ENCODE measurements around the gene SCUBE1. TPM values are rescaled to one million over a fixed set of nuclear protein-coding genes. Genes with fewer than 3 reads are reported as not detected.

The SCUBE1 gene
- total and polyA plus RNA-seq, 2 experiments from 2014 or later = 0.81 to 3.2 TPM

GRCh38 chr22:43183496-43184277 lies 159.5 kb downstream of the SCUBE1 start:
- H3K4me1 Mint-ChIP-seq = peaks cover 17% of the 10 kb centered on the region
- Histone ChIP-seq H3K36me3 (ENCODE audit: insufficient read depth) (no peaks in the 10 kb centered on the region; the same call in 1 of the 2 replicates), H4K20me1 (replicated peaks; ENCODE audit: insufficient read depth) (peaks cover 12% of the 10 kb centered on the region), H3K27ac (ENCODE audit: low read depth) (no peak overlapping the region), H3F3A (replicated peaks; ENCODE audit: low read depth) (peaks cover 6% of the 10 kb centered on the region), H3K4me1 (ENCODE audit: insufficient read depth) (peaks cover 4% of the 10 kb centered on the region; the same call in 1 of the 2 replicates), H3K79me2 (replicated peaks; ENCODE audit: insufficient read depth) (peaks cover 33% of the 10 kb centered on the region), H3K4me3 (no peak overlapping the region), H3K9me2 (ENCODE audit: insufficient read depth) (no peaks in the 10 kb centered on the region), H2AFZ (no peak overlapping the region), H3K4me2 (no peak overlapping the region), H3K27me3 (ENCODE audit: insufficient read depth) (no peaks in the 10 kb centered on the region)
- ATAC-seq (no peak), DNase-seq (ENCODE audit: low spot score) (no peak)
- H3K9me3 Mint-ChIP-seq = no peaks in the 10 kb centered on the region
- peak overlapping the region; percentile 45; the same call in 2 of the 3 replicates for H3K4me3 Mint-ChIP-seq
- H3K27me3 Mint-ChIP-seq (ENCODE audit: insufficient read depth, low read depth, poor library complexity) = peaks cover 3% of the 10 kb centered on the region
- no peak for TF ChIP-seq POLR2AphosphoS5 (IDR thresholded peaks at IDR 0.05; ENCODE audit: low read depth)
- TF ChIP-seq, protein P1, sequence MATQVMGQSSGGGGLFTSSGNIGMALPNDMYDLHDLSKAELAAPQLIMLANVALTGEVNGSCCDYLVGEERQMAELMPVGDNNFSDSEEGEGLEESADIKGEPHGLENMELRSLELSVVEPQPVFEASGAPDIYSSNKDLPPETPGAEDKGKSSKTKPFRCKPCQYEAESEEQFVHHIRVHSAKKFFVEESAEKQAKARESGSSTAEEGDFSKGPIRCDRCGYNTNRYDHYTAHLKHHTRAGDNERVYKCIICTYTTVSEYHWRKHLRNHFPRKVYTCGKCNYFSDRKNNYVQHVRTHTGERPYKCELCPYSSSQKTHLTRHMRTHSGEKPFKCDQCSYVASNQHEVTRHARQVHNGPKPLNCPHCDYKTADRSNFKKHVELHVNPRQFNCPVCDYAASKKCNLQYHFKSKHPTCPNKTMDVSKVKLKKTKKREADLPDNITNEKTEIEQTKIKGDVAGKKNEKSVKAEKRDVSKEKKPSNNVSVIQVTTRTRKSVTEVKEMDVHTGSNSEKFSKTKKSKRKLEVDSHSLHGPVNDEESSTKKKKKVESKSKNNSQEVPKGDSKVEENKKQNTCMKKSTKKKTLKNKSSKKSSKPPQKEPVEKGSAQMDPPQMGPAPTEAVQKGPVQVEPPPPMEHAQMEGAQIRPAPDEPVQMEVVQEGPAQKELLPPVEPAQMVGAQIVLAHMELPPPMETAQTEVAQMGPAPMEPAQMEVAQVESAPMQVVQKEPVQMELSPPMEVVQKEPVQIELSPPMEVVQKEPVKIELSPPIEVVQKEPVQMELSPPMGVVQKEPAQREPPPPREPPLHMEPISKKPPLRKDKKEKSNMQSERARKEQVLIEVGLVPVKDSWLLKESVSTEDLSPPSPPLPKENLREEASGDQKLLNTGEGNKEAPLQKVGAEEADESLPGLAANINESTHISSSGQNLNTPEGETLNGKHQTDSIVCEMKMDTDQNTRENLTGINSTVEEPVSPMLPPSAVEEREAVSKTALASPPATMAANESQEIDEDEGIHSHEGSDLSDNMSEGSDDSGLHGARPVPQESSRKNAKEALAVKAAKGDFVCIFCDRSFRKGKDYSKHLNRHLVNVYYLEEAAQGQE (IDR thresholded peaks at IDR 0.05; ENCODE audit: unreplicated experiment) = no peak
- TF ChIP-seq EZH2phosphoT487 (IDR thresholded peaks at IDR 0.05; ENCODE audit: unreplicated experiment) = no peak
- no peak for TF ChIP-seq CTCF (conservative IDR thresholded peaks at IDR 0.05; ENCODE audit: low read depth in 2 of 2)
- H3K36me3 Mint-ChIP-seq (ENCODE audit: low read depth) = peaks cover 39% of the 10 kb centered on the region
- H3K27ac Mint-ChIP-seq = no peak overlapping the region

- H2AFZ ChIP-seq = no peak overlapping the region
- peaks cover 12% of the 10 kb centered on the region for H4K20me1 ChIP-seq (replicated peaks; ENCODE audit: insufficient read depth)
- peaks cover 2% of the 10 kb centered on the region for H3F3A ChIP-seq (replicated peaks; ENCODE audit: low read depth)
- no peak overlapping the region for H3K27ac Mint-ChIP-seq
- H3K9me3 Mint-ChIP-seq = no peaks in the 10 kb centered on the region
- H3K27ac ChIP-seq (ENCODE audit: low read depth) = no peak overlapping the region
- ATAC-seq = no peak
- no peak overlapping the region for H3K4me2 ChIP-seq
- no peak overlapping the region for H3K4me3 Mint-ChIP-seq
- DNase-seq (ENCODE audit: low spot score) = no peak
- H3K4me1 ChIP-seq (ENCODE audit: insufficient read depth) = peaks cover 4% of the 10 kb centered on the region; the same call in 1 of the 2 replicates
- peaks cover 33% of the 10 kb centered on the region for H3K79me2 ChIP-seq (replicated peaks; ENCODE audit: insufficient read depth)
- no peaks in the 10 kb centered on the region for H3K9me2 ChIP-seq (ENCODE audit: insufficient read depth)
- H3K27me3 ChIP-seq (ENCODE audit: insufficient read depth) = no peaks in the 10 kb centered on the region
- no peaks in the 10 kb centered on the region; the same call in 1 of the 2 replicates for H3K36me3 ChIP-seq (ENCODE audit: insufficient read depth)
- peaks cover 47% of the 10 kb centered on the region for H3K36me3 Mint-ChIP-seq (ENCODE audit: low read depth)
- no peak overlapping the region for H3K4me3 ChIP-seq
- H3K4me1 Mint-ChIP-seq = peaks cover 17% of the 10 kb centered on the region
- H3K27me3 Mint-ChIP-seq (ENCODE audit: insufficient read depth, low read depth, poor library complexity) = peaks cover 7% of the 10 kb centered on the region
- TF ChIP-seq NANOG (IDR thresholded peaks at IDR 0.05; ENCODE audit: borderline replicate concordance) (no peak), STAT1 (IDR thresholded peaks at IDR 0.05; ENCODE audit: unreplicated experiment) (no peak), ZNF114 (CRISPR knock-in tag; IDR thresholded peaks at IDR 0.05) (no peak)
- TF ChIP-seq, protein P1 (IDR thresholded peaks at IDR 0.05; ENCODE audit: unreplicated experiment) = no peak
These were observed 160.4 kb downstream of the SCUBE1 start for GRCh38 chr22:43182726-43183125.
